ENCODE results near the gene ZSWIM8. TPM values are rescaled to one million over a fixed set of nuclear protein-coding genes. Genes with fewer than 3 reads are reported as not detected.

The ZSWIM8 gene
- polyA plus RNA-seq, 2 of the 4 experiments (the other 2 are of a cell fraction), result 24.3 to 44.5 TPM

- TF ChIP-seq RNF2 (IDR thresholded peaks at IDR 0.05; ENCODE audit: borderline replicate concordance, low read depth), result no peak
Measured at GRCh38 chr10:73816917-73817729, 31.7 kb downstream of the ZSWIM8 start (continued).

DNA sequence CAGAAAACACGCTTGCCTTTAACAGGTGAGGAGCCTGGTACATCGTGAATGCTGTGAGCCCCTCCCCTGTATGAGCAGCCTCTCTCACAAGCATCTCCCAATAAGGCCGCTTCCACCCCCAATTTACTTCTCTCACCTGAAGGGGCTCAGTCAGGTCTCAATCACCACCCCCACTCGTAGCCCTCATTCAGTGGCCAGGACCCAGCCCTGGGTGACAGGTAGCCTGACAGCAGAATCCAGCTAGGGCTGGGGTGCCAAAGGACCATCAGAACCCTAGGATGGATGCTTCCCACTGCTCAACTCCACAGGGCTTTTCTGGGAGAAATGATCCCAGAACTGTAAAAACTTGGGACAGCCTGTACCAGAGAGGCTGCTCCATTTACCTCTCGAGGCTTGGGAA lies 32.4 kb downstream of the ZSWIM8 start:
- WGBS (ENCODE audit: missing lambda C conversion rate), result 96% methylated on average over 5 of the region's 5 CpGs
- H3K27ac ChIP-seq, result no peak overlapping the region
- DNase-seq (ENCODE audit: low read depth in 1 of 2, low spot score in 1 of 2), result no peak
- ChIA-PET POLR2A (no interaction called here), CTCF (interaction anchor here (1.3 to 1.9 kb wide), 3 partner anchors 9 to 19 kb away, joined by 4 read pairs; no protein-coding TSS in a partner anchor)
- H3K9me3 ChIP-seq, result no peaks in the 10 kb centered on the region
- H3K4me2 ChIP-seq, result no peak overlapping the region
- no peaks in the 10 kb centered on the region for H3K4me1 ChIP-seq
- no peak overlapping the region for H3K4me3 ChIP-seq
- TF ChIP-seq ZC3H11A (IDR thresholded peaks at IDR 0.05), result no peak
- no peak for TF ChIP-seq HOXB5 (CRISPR knock-in tag; IDR thresholded peaks at IDR 0.05)
- TF ChIP-seq REST (IDR thresholded peaks at IDR 0.05), result no peak
- no peak for TF ChIP-seq HOXB13 (CRISPR knock-in tag; IDR thresholded peaks at IDR 0.05; ENCODE audit: low read depth)
- TF ChIP-seq CHD2 (IDR thresholded peaks at IDR 0.05; ENCODE audit: low read length, partially characterized antibody), result no peak
- no peak for TF ChIP-seq CTCF (IDR thresholded peaks at IDR 0.05)
- TF ChIP-seq PHF8 (IDR thresholded peaks at IDR 0.05; ENCODE audit: borderline replicate concordance, low read depth), result no peak
- no peak for TF ChIP-seq NR3C1 (IDR thresholded peaks at IDR 0.05)
- no peak for TF ChIP-seq NPAS2 (CRISPR knock-in tag; IDR thresholded peaks at IDR 0.05; ENCODE audit: borderline replicate concordance)
- TF ChIP-seq CHD4 (IDR thresholded peaks at IDR 0.05; ENCODE audit: borderline replicate concordance), result no peak
- TF ChIP-seq GATA3 (IDR thresholded peaks at IDR 0.05; ENCODE audit: borderline replicate concordance), result no peak
- TF ChIP-seq SREBF2 (IDR thresholded peaks at IDR 0.05), result no peak
- no peak for TF ChIP-seq HMGXB4 (CRISPR knock-in tag; IDR thresholded peaks at IDR 0.05; ENCODE audit: borderline replicate concordance)
- TF ChIP-seq JUNB (IDR thresholded peaks at IDR 0.05), result no peak
- TF ChIP-seq KDM1A (IDR thresholded peaks at IDR 0.05; ENCODE audit: low read depth), result no peak
- FAIRE-seq, result no peak
- no peak for ATAC-seq

DNA sequence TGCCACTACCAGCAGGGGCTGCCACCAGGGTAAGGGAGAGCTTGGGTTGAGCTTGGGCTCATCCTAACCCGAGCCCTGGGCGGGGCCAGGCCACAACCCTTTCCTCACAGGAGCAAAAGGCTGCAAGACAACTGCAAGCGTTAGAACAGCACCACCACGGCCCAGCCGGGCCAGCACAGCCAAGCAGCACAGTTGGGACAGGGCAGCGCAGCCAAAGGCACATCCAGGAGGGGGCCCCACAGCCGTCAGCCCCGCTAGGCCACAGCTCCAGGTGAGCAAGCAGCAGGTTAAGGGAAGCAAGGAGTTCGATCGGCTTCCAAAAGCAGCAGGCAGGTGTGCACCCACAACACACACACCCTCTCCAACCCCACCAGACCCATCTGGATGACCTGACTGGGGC lies 33.0 kb downstream of the ZSWIM8 start:
- DNase-seq (ENCODE audit: low read depth in 1 of 2, low spot score in 1 of 2) (no peak), FAIRE-seq (no peak), ATAC-seq (peak; percentile 58 to 59; a peak in 5 of 6 replicates)
- H3K4me1 ChIP-seq, result no peaks in the 10 kb centered on the region
- no peaks in the 10 kb centered on the region for H3K9me3 ChIP-seq
- ChIA-PET CTCF (interaction anchor here (1.1 to 1.9 kb wide), 5 partner anchors 9 to 18 kb away, joined by 3 to 6 read pairs (median 4); no protein-coding TSS in a partner anchor), POLR2A (no interaction called here)
- no peak overlapping the region for H3K4me2 ChIP-seq
- no peak overlapping the region for H3K4me3 ChIP-seq
- H3K27ac ChIP-seq, result no peak overlapping the region
- WGBS (ENCODE audit: missing lambda C conversion rate), result 93% methylated on average over 6 of the region's 10 CpGs
- TF ChIP-seq RFX5 (IDR thresholded peaks at IDR 0.05) (no peak), RCOR1 (IDR thresholded peaks at IDR 0.05; ENCODE audit: low read depth, low read length) (no peak), SMC3 (IDR thresholded peaks at IDR 0.05) (no peak), POLR2AphosphoS2 (conservative IDR thresholded peaks at IDR 0.05; ENCODE audit: low read length) (no peak), FOSB (CRISPR knock-in tag; IDR thresholded peaks at IDR 0.05) (no peak), EHF (CRISPR knock-in tag; IDR thresholded peaks at IDR 0.05) (no peak), EP300 (IDR thresholded peaks at IDR 0.05) (no peak), CHD4 (IDR thresholded peaks at IDR 0.05; ENCODE audit: borderline replicate concordance) (no peak), HMGXB4 (CRISPR knock-in tag; IDR thresholded peaks at IDR 0.05; ENCODE audit: borderline replicate concordance) (no peak), PHF8 (IDR thresholded peaks at IDR 0.05; ENCODE audit: borderline replicate concordance, low read depth) (no peak), RARB (CRISPR knock-in tag; IDR thresholded peaks at IDR 0.05) (no peak), ZC3H11A (IDR thresholded peaks at IDR 0.05) (no peak)
- TF ChIP-seq, protein P1, sequence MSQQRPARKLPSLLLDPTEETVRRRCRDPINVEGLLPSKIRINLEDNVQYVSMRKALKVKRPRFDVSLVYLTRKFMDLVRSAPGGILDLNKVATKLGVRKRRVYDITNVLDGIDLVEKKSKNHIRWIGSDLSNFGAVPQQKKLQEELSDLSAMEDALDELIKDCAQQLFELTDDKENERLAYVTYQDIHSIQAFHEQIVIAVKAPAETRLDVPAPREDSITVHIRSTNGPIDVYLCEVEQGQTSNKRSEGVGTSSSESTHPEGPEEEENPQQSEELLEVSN (IDR thresholded peaks at IDR 0.05; ENCODE audit: borderline replicate concordance, low read depth), result no peak
